PC-3 (cell line): Measurements from ENCODE around the gene CORO2A.

Source experiments
- CTCF ChIP-seq: fragments of 300-600 bp; sonication (generic); conservative IDR thresholded peaks from 2 replicates; pipeline ENCODE4 v1.5.1; 2017; ENCODE audit warnings: antibody characterized with exemption, low read depth, mild to moderate bottlenecking, low read length
- EZH2 ChIP-seq: fragments of 300-600 bp; sonication (generic); IDR thresholded peaks from one replicate; pipeline ENCODE4 v1.6.1; 2017; ENCODE audit warnings: antibody characterized with exemption, mild to moderate bottlenecking, low read length; ENCODE audit not compliant: unreplicated experiment

GRCh38 chr9:98120476-98120875, 72.0 kb downstream of the CORO2A start:
- no peak for TF ChIP-seq CTCF
- TF ChIP-seq EZH2: no peak
